GM12878 (cell line): ENCODE results near the gene TMEM52B. TPM values are rescaled to one million over a fixed set of nuclear protein-coding genes. Genes with fewer than 3 reads are reported as not detected.

Experiments used
- ATAC-seq: fragments of 200-7000 bp; cut with Tn5 transposase; 3 replicates; pipeline ENCODE4 v1.9.1; 2020; ENCODE audit warnings: mild to moderate bottlenecking, moderate library complexity
- BruUV-seq: library from RNA; stranded (reverse); fragments of 400-500 nt; replicated peaks from 2 replicates; lab custom pipeline; 2021; lab: Mats Ljungman, UMichigan
- CTCF ChIA-PET: fragments of 300-600 bp; sonication (Branson Sonifier 250); formaldehyde crosslinking; extraction: SDS; loops from one replicate; lab custom pipeline; 2021; ENCODE audit warnings: inconsistent platforms; lab: Yijun Ruan, JAX
- POLR2A ChIA-PET: fragments of 350-600 bp; formaldehyde crosslinking; extraction: SDS; loops from one replicate; lab custom pipeline; 2021; ENCODE audit warnings: inconsistent platforms; lab: Charles Lee
- RAD21 ChIA-PET: fragments of 300-600 bp; sonication (Branson Sonifier 250); formaldehyde crosslinking; loops from one replicate; lab custom pipeline; 2023; ENCODE audit warnings: antibody characterized with exemption; ENCODE audit not compliant: unreplicated experiment; lab: Charles Lee
- SMC1A ChIA-PET: fragments of 300-600 bp; sonication (Branson Sonifier 250); formaldehyde crosslinking; loops from one replicate; lab custom pipeline; 2023; ENCODE audit not compliant: unreplicated experiment, uncharacterized antibody; lab: Charles Lee
- DNase-seq: peaks from one replicate; pipeline ENCODE4 v3.0.0-alpha.2; 2011; ENCODE audit warnings: low read depth, low spot score
- FAIRE-seq: peaks from 3 replicates; lab custom pipeline; 2011; peaks lifted over from hg19 to GRCh38; lab: Jason Lieb, UNC
- H2AFZ ChIP-seq: 2 replicates; pipeline ENCODE4 v1.6.0; 2011; ENCODE audit warnings: low read depth, low read length, control low read depth; ENCODE audit not compliant: control insufficient read depth
- H3K27ac ChIP-seq: 2 replicates; pipeline ENCODE4 v1.5.1; 2011; ENCODE audit warnings: control low read depth; ENCODE audit not compliant: control insufficient read depth, insufficient read depth
- H3K27me3 ChIP-seq, 2 experiments: replicated peaks in 1 of 2; 2 replicates each; pipeline versions ENCODE4 v1.6.0 to v1.6.1; 2011; ENCODE audit warnings: low read length in 1 of 2; ENCODE audit not compliant: control insufficient read depth in 2 of 2, insufficient read depth in 2 of 2
- H3K36me3 ChIP-seq, 2 experiments: 2 replicates each; pipeline ENCODE4 v1.5.1; 2011; ENCODE audit warnings: low read length in 1 of 2; ENCODE audit not compliant: control insufficient read depth in 2 of 2, insufficient read depth in 2 of 2
- H3K4me1 ChIP-seq: 2 replicates; pipeline ENCODE4 v1.6.1; 2011; ENCODE audit warnings: mild to moderate bottlenecking, low read length, moderate library complexity, mixed read lengths; ENCODE audit not compliant: control insufficient read depth, insufficient read depth
- H3K4me2 ChIP-seq: 2 replicates; pipeline ENCODE4 v1.6.0; 2011; ENCODE audit warnings: control low read depth; ENCODE audit not compliant: control insufficient read depth, insufficient read depth
- H3K4me3 ChIP-seq: fragments of 200-600 bp; sonication (generic); 2 replicates; pipeline ENCODE4 v1.5.1; 2016
- H3K79me2 ChIP-seq: 2 replicates; pipeline ENCODE4 v1.6.0; 2011; ENCODE audit warnings: low read length; ENCODE audit not compliant: control insufficient read depth, insufficient read depth
- H3K9ac ChIP-seq: 2 replicates; pipeline ENCODE4 v1.8.0; 2011; ENCODE audit warnings: low read length, control low read depth, mixed read lengths; ENCODE audit not compliant: control insufficient read depth, insufficient read depth
- H3K9me3 ChIP-seq: replicated peaks from 3 replicates; pipeline ENCODE4 v1.5.1; 2011; ENCODE audit warnings: mild to moderate bottlenecking, low read length; ENCODE audit not compliant: control insufficient read depth, insufficient read depth
- H4K20me1 ChIP-seq: 2 replicates; pipeline ENCODE4 v1.6.0; 2011; ENCODE audit not compliant: control insufficient read depth, insufficient read depth
- ELK1 ChIP-seq: IDR thresholded peaks from 2 replicates; pipeline ENCODE4 v1.6.1; 2012; ENCODE audit warnings: low read depth, low read length, improper control_type of control experiment
- HDGF ChIP-seq: fragments of 450-650 bp; IDR thresholded peaks from 2 replicates; pipeline ENCODE4 v1.6.1; 2016; ENCODE audit warnings: antibody characterized with exemption
- JUND ChIP-seq: IDR thresholded peaks from 2 replicates; pipeline ENCODE4 v1.6.1; 2012; ENCODE audit warnings: low read depth, mild to moderate bottlenecking, low read length, improper control_type of control experiment, moderate library complexity
- NBN ChIP-seq: fragments of 450-650 bp; IDR thresholded peaks from 2 replicates; pipeline ENCODE4 v1.6.1; 2016
- NFYA ChIP-seq: IDR thresholded peaks from 2 replicates; pipeline ENCODE4 v1.6.1; 2011; ENCODE audit warnings: low read depth, mild to moderate bottlenecking, low read length, improper control_type of control experiment, borderline replicate concordance
- NFYB ChIP-seq: IDR thresholded peaks from 2 replicates; pipeline ENCODE4 v1.6.1; 2011; ENCODE audit warnings: low read depth, mild to moderate bottlenecking, low read length, improper control_type of control experiment, moderate library complexity; ENCODE audit not compliant: insufficient read depth
- PML ChIP-seq: IDR thresholded peaks from 2 replicates; pipeline ENCODE4 v1.6.1; 2012; ENCODE audit warnings: low read length, inconsistent platforms
- PRDM15 ChIP-seq: fragments of 450-650 bp; formaldehyde crosslinking; IDR thresholded peaks from 2 replicates; pipeline ENCODE4 v1.4.0; 2020; ENCODE audit warnings: mild to moderate bottlenecking, moderate library complexity
- RUNX3 ChIP-seq: IDR thresholded peaks from 2 replicates; pipeline ENCODE4 v1.6.1; 2012; ENCODE audit warnings: low read length, inconsistent platforms
- SMAD5 ChIP-seq: IDR thresholded peaks from 2 replicates; pipeline ENCODE4 v1.6.1; 2016; ENCODE audit warnings: antibody characterized with exemption, low read depth
- SPI1 ChIP-seq: IDR thresholded peaks from 2 replicates; pipeline ENCODE4 v1.6.1; 2011; ENCODE audit warnings: low read depth, mild to moderate bottlenecking, low read length, moderate library complexity, borderline replicate concordance; ENCODE audit not compliant: insufficient read depth
- in situ Hi-C: fragments of 300-500 bp; cut with MboI; formaldehyde crosslinking; loops from 9 replicates; pipeline ENCODE4 v1.14.3; 2018; ENCODE audit warnings: mixed read lengths
- intact Hi-C: fragments of 100-400 bp; cut with micrococcal nuclease; formaldehyde crosslinking; loops from one replicate; pipeline ENCODE4 v1.14.2; 2022; ENCODE audit not compliant: unreplicated experiment
- polyA plus RNA-seq, 11 experiments: library from polyadenylated mRNA; depleted of rRNA in 4 of 11; unstranded in 6 of 11; stranded (reverse) in 5 of 11; fragments of >200 nt; fragmentation: Nextera tagmentation in 4 of 11; fragmentation: Illumina TruSeq in 1 of 11; extraction: Ambion mirVana in 4 of 11; extraction: Trizol in 1 of 11; gene quantifications; 1 replicate in 1 of 11; 2 replicates in 10 of 11; pipeline versions ENCODE4 v1.2.1 to v1.2.3, GENCODE V29; 2011 to 2016; ENCODE audit warnings: inconsistent platforms in 2 of 11, missing spikeins in 2 of 11, low read depth in 1 of 11
- total RNA-seq, 4 experiments: library from RNA; depleted of rRNA in 3 of 4; stranded (reverse); fragments of >200 nt in 3 of 4; fragmentation: Illumina TruSeq in 1 of 4; extraction: Trizol in 1 of 4; gene quantifications; 2 replicates each; pipeline versions ENCODE4 v1.2.1 to v1.2.3, GENCODE V29; 2013 to 2021
- TF ChIP-seq, protein P1 (sequence below): fragments of 450-650 bp; IDR thresholded peaks from 2 replicates; pipeline ENCODE4 v1.6.1; 2017; ENCODE audit warnings: mild to moderate bottlenecking

The TMEM52B gene
- total and polyA plus RNA-seq, 10 of the 15 experiments (the other 5 are each of a cell fraction or from before 2014, with no cell fraction given): not detected

GRCh38 chr12:10234562-10234961 is 55.7 kb downstream of the TMEM52B start:
- no peak overlapping the region for H3K4me3 ChIP-seq
- H2AFZ ChIP-seq: no peak overlapping the region
- TF ChIP-seq SPI1 (no peak), RUNX3 (no peak), SMAD5 (no peak), PML (no peak), NBN (no peak), ELK1 (no peak), HDGF (no peak), PRDM15 (CRISPR knock-in tag) (no peak), NFYB (no peak), JUND (no peak), NFYA (no peak)
- TF ChIP-seq, protein P1, sequence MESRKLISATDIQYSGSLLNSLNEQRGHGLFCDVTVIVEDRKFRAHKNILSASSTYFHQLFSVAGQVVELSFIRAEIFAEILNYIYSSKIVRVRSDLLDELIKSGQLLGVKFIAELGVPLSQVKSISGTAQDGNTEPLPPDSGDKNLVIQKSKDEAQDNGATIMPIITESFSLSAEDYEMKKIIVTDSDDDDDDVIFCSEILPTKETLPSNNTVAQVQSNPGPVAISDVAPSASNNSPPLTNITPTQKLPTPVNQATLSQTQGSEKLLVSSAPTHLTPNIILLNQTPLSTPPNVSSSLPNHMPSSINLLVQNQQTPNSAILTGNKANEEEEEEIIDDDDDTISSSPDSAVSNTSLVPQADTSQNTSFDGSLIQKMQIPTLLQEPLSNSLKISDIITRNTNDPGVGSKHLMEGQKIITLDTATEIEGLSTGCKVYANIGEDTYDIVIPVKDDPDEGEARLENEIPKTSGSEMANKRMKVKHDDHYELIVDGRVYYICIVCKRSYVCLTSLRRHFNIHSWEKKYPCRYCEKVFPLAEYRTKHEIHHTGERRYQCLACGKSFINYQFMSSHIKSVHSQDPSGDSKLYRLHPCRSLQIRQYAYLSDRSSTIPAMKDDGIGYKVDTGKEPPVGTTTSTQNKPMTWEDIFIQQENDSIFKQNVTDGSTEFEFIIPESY: no peak
- TF ChIP-seq, all 136 proteins: peak for 0
- 0 out of 2 replicates have a peak, but pooled peaks cover 4% of the 10 kb centered on the region for H3K4me1 ChIP-seq
- H3K79me2 ChIP-seq: no peaks in the 10 kb centered on the region
- no peaks in the 10 kb centered on the region for H3K36me3 ChIP-seq
- H3K4me2 ChIP-seq: no peak overlapping the region
- no peaks in the 10 kb centered on the region for H3K27me3 ChIP-seq
- no TSS peak for BruUV-seq
- in situ Hi-C loops: no loop called here
- no peak for FAIRE-seq
- DNase-seq: no peak
- no peak overlapping the region for H3K9ac ChIP-seq
- SMC1A ChIA-PET: interaction anchor here (1.2 to 1.8 kb wide), 2 partner anchors 39 to 277 kb away, joined by 3 to 4 read pairs; no protein-coding TSS in a partner anchor
- ATAC-seq: no peak
- intact Hi-C loops: loop anchor here (2.0 kb wide), 1 partner anchor 96 kb away; no protein-coding TSS in a partner anchor
- RAD21 ChIA-PET: no interaction called here
- no peaks in the 10 kb centered on the region for H4K20me1 ChIP-seq
- peaks cover 12% of the 10 kb centered on the region; the same call in 2 of the 3 replicates for H3K9me3 ChIP-seq
- CTCF ChIA-PET: no interaction called here
- POLR2A ChIA-PET: no interaction called here
- no peak overlapping the region for H3K27ac ChIP-seq
